ENCODE data around the gene AQP12A. TPM values are rescaled to one million over a fixed set of nuclear protein-coding genes. Genes with fewer than 3 reads are reported as not detected.

Gene AQP12A
- total and polyA plus RNA-seq, 2 donors (not counting 1 experiment from before 2014, with no cell fraction given), result not detected

GRCh38 chr2:240717681-240718581 is 26.3 kb downstream of the AQP12A start:
- 95% methylated on average over 21 of the region's 31 CpGs for WGBS (ENCODE audit: insufficient coverage)
- ATAC-seq (ENCODE audit: low read depth) (no peak), DNase-seq (no peak)
- intact Hi-C loops (cut with micrococcal nuclease), result no loop called here
- POLR2A ChIA-PET, result no interaction called here
- TF ChIP-seq CTCF (IDR thresholded peaks at IDR 0.05), result no peak
- H3K27ac ChIP-seq (ENCODE audit: low read length in 2 of 2), result no peak overlapping the region
- H3K4me3 Mint-ChIP-seq, result no peak overlapping the region
- H2AFZ ChIP-seq (ENCODE audit: insufficient read depth, low read depth, low read length, poor library complexity, severe bottlenecking), result no peak overlapping the region
- H3K36me3 ChIP-seq (replicated peaks in 1 of 2; ENCODE audit: control extremely low read depth in 1 of 2, control insufficient read depth in 1 of 2, extremely low read depth in 1 of 2, insufficient read depth in 2 of 2, low read length in 1 of 2), result no peaks in the 10 kb centered on the region
- no peaks in the 10 kb centered on the region for H3K4me1 ChIP-seq (ENCODE audit: control insufficient read depth in 2 of 2, insufficient read depth in 2 of 2, low read length in 2 of 2)
- H3K79me2 ChIP-seq (ENCODE audit: control insufficient read depth, insufficient read depth, low read length), result no peaks in the 10 kb centered on the region
- no peaks in the 10 kb centered on the region for H3K9me3 Mint-ChIP-seq (ENCODE audit: insufficient read depth)
- H3K27ac Mint-ChIP-seq, result no peak overlapping the region
- H4K20me1 ChIP-seq (ENCODE audit: control insufficient read depth, insufficient read depth, low read length, poor library complexity, severe bottlenecking), result no peaks in the 10 kb centered on the region
- H3K9me3 ChIP-seq (ENCODE audit: control extremely low read depth in 1 of 3, control insufficient read depth in 2 of 3, insufficient read depth in 1 of 3, low read length in 2 of 3), result peaks cover 0 to 4% (median 0%) of the 10 kb centered on the region in 3 donors
- no peak overlapping the region for H3K4me2 ChIP-seq (replicated peaks; ENCODE audit: low read depth, low read length, poor library complexity, severe bottlenecking)
- H3K4me1 Mint-ChIP-seq, result no peaks in the 10 kb centered on the region
- H3K4me3 ChIP-seq (ENCODE audit: control extremely low read depth in 1 of 5, extremely low read depth in 1 of 5, insufficient read depth in 1 of 5, low read depth in 2 of 5, low read length in 4 of 5), result no peak overlapping the region
- H3K9ac ChIP-seq (ENCODE audit: low read length), result no peak overlapping the region
- no peaks in the 10 kb centered on the region for H3K27me3 ChIP-seq (replicated peaks in 1 of 4; ENCODE audit: control extremely low read depth in 1 of 4, control insufficient read depth in 3 of 4, insufficient read depth in 4 of 4, low read length in 3 of 4)
- H3K27me3 Mint-ChIP-seq, result no peaks in the 10 kb centered on the region
- CTCF ChIA-PET, result no interaction called here

- Histone ChIP-seq H3K9ac (ENCODE audit: low read length) (no peak overlapping the region), H3K27ac (ENCODE audit: low read length in 2 of 2) (no peak overlapping the region), H3K27me3 (replicated peaks in 1 of 4; ENCODE audit: control extremely low read depth in 1 of 4, control insufficient read depth in 3 of 4, insufficient read depth in 4 of 4, low read length in 3 of 4) (no peaks in the 10 kb centered on the region), H3K4me3 (ENCODE audit: control extremely low read depth in 1 of 5, extremely low read depth in 1 of 5, insufficient read depth in 1 of 5, low read depth in 2 of 5, low read length in 4 of 5) (no peak overlapping the region), H4K20me1 (ENCODE audit: control insufficient read depth, insufficient read depth, low read length, poor library complexity, severe bottlenecking) (no peaks in the 10 kb centered on the region), H3K9me3 (ENCODE audit: control extremely low read depth in 1 of 3, control insufficient read depth in 2 of 3, insufficient read depth in 1 of 3, low read length in 2 of 3) (peaks cover 0 to 4% (median 0%) of the 10 kb centered on the region in 3 donors), H2AFZ (ENCODE audit: insufficient read depth, low read depth, low read length, poor library complexity, severe bottlenecking) (no peak overlapping the region), H3K36me3 (replicated peaks in 1 of 2; ENCODE audit: control extremely low read depth in 1 of 2, control insufficient read depth in 1 of 2, extremely low read depth in 1 of 2, insufficient read depth in 2 of 2, low read length in 1 of 2) (no peaks in the 10 kb centered on the region), H3K79me2 (ENCODE audit: control insufficient read depth, insufficient read depth, low read length) (no peaks in the 10 kb centered on the region), H3K4me2 (replicated peaks; ENCODE audit: low read depth, low read length, poor library complexity, severe bottlenecking) (no peak overlapping the region), H3K4me1 (ENCODE audit: control insufficient read depth in 2 of 2, insufficient read depth in 2 of 2, low read length in 2 of 2) (no peaks in the 10 kb centered on the region)
- ChIA-PET POLR2A (no interaction called here), CTCF (no interaction called here)
- Mint-ChIP-seq H3K27ac (no peak overlapping the region), H3K4me1 (no peaks in the 10 kb centered on the region), H3K4me3 (no peak overlapping the region), H3K27me3 (no peaks in the 10 kb centered on the region), H3K9me3 (ENCODE audit: insufficient read depth) (no peaks in the 10 kb centered on the region)
- intact Hi-C loops (cut with micrococcal nuclease), result no loop called here
- DNase-seq, result no peak
- 91% methylated on average over 25 of the region's 25 CpGs for WGBS (ENCODE audit: insufficient coverage)
- no peak for TF ChIP-seq CTCF (IDR thresholded peaks at IDR 0.05)
- TF ChIP-seq EZH2 (IDR thresholded peaks at IDR 0.05; ENCODE audit: borderline replicate concordance, insufficient read depth, low read depth, low read length, poor library complexity, severe bottlenecking), result no peak
- ATAC-seq (ENCODE audit: low read depth), result no peak
These were observed 27.3 kb downstream of the AQP12A start for GRCh38 chr2:240718896-240719490.
